ENCODE results near the gene CLCN4.

GRCh38 chrX:10143071-10143983, 13.4 kb upstream of the CLCN4 start:
- TF ChIP-seq CTCF (IDR thresholded peaks at IDR 0.05) = no peak
- no peak for TF ChIP-seq POLR2A (IDR thresholded peaks at IDR 0.05)

All from adrenal gland (tissue), 5 donors.